ENCODE measurements around the gene ARHGAP19.

Gene ARHGAP19

DNA sequence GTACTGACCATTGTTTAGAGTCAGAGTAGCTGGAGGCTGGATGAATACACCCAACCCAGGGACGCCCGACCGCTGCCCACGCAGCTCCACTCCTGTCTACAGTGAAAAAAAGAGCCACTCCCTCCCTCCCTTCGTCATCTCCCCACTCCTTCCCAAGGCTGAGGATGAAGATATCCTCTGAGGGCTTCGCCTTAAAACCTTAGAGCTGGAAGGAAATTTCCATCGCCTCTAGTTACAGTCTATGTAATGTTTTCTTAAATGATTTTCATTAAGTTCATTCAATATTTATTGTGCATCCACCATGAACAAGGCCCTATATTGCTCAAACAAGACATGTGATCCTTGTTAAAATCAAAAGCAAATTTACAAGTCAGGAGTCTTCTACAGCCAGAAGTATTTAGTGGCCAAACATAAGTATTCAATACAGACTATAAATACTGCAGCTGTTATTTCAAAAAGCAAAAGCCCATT, 95.4 kb downstream of the ARHGAP19 start:
- in situ Hi-C loops (cut with MboI; ENCODE audit: low sequenced_read_pairs): no loop called here

DNA sequence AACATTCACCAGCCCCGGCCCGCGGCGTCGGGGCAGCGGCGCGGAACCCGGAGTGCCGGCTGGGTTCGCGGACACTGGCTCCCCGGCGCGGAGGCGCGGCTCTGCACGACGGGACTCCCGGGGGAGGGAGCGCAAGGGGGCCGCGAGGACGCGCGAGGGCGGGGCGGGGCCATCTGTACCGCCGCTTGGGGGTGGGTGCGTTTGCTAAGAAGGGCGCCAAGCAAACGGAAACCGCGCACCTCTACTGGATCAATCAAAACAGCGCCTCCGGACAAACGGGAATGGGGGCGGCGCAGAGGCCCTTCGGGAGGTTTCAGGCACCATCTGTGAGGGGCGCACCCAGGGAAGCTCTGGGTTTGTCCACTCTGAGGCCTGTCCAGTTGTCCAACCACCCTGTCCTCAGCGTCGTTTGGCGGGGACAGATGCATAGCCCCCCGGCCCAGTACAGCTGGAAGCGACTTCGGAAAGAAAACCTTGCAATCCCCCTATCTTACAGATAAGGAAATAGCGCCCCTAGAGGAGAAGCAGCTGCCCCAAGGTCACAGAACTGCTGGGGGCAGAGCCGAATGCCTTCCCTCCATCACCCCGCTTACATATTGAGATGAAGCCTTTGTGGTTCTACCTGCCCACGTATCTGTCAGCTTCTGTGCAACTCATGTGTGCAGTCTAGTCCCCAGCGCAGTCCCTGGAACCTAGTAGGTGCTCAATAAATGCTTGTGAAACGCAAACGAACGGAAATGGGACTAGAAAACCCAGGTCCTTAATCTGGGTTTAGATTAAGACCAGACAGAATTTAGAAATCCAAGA, 96.0 kb downstream of the ARHGAP19 start:
- in situ Hi-C loops (cut with MboI; ENCODE audit: low sequenced_read_pairs): no loop called here

DNA sequence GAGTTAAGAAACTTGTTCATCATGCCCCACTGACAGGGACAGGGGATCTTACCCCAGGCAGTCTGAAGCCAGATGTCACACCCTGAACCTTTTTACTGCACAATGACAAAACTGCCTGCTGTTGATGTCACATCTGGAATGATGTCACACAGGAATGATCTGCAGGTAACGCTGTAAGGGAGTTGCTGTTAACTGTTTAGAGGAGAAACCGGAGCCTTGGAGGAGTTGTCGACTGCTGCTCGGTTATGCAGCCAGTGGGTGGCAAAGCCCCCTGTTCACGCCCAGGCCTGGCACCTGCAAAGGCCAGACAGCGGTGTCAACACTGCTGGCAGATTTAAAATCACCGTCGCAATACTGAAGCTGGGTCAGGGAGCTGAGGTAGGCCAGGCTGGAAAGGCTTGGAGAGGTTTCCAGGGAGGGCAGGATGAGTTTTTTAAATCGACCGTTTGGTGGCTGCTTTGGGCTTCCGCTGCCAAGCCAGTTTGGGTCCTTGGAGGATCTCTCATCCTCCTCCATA, 96.7 kb downstream of the ARHGAP19 start:
- in situ Hi-C loops (cut with MboI; ENCODE audit: low sequenced_read_pairs): no loop called here

DNA sequence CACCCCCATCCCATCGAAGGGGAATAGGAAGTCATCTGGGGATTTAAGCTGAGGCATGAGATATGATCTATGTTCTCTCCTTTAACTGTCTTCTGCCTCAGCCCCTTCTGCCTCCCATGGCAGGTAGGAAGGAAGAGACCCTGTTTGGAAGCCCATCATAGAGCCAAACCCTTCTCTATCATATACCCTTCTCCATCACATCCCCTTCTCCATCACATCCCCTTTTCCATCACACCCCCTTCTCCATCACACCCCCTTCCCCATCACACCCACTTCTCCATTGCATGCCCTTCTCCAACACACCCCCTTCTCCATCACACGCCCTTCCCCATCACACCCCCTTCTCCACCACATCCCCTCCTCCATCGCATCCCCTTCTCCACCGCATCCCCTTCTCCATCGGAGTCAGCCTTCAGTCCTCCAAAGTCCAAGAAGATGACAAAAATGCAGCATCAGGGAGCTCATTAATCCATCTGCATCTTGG, 99.4 kb downstream of the ARHGAP19 start:
- in situ Hi-C loops (cut with MboI; ENCODE audit: low sequenced_read_pairs): no loop called here

DNA sequence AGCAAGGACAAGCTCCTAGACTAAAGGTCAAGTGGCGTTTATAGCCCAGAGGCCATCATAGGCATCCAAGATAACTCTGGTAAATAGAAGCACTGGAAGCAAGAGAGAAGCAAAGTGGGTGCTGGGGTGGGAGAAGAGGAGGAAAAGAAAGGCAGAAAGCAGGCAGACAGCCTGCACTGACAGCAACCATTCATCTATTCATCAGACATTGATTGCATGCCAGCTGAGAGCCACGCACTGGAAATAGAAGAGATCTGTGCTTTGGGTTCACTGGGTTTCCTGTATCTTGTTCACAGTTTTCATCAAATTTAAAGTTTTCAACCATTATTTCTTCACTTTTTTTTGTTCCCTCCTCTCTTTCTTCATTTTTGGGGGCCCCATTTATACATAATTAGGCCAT, 102.0 kb downstream of the ARHGAP19 start:
- in situ Hi-C loops (cut with MboI; ENCODE audit: low sequenced_read_pairs): no loop called here

DNA sequence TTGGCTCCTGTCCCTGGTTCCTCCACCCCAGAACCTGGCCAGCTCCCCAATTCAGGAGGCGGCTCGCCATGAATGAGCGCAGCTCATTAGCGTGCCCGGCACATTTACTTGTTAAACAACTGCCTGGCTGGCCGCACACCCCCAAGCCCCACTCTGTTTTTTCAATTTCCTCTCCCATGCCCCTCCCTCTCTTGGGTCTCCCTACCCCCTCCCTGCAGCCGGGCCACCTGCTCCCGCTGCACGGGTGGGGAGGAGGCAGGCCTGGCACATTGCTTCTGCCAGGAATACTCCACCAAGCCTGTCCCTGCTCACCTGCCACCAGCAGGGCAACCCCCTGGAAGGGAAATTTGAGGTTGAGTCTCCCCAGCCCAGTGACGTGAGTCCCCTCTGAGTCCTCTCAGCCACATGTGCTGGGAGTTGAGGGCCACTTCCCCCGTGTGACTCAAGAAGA, 104.2 kb downstream of the ARHGAP19 start:
- in situ Hi-C loops (cut with MboI; ENCODE audit: low sequenced_read_pairs): no loop called here

DNA sequence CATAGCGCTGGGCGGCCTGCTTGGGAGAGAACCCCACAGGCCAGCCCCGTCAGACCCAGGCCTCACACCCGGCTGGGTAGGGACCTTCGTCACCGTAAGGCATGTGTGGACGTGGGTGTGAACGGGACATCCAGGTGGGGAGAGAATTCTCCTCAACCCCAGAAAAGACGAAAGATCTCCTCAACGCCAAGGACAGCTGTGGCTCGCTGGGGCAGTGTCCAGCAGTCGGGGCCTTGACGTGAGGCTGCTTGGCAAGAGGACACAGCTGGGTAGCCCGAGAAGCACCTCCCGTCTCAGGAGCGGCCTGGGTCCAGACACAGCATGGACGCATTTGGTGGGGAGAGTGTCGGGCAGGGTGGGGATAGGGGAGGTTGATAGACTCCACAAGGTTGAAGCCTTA, 105.5 kb downstream of the ARHGAP19 start:
- in situ Hi-C loops (cut with MboI; ENCODE audit: low sequenced_read_pairs): no loop called here

DNA sequence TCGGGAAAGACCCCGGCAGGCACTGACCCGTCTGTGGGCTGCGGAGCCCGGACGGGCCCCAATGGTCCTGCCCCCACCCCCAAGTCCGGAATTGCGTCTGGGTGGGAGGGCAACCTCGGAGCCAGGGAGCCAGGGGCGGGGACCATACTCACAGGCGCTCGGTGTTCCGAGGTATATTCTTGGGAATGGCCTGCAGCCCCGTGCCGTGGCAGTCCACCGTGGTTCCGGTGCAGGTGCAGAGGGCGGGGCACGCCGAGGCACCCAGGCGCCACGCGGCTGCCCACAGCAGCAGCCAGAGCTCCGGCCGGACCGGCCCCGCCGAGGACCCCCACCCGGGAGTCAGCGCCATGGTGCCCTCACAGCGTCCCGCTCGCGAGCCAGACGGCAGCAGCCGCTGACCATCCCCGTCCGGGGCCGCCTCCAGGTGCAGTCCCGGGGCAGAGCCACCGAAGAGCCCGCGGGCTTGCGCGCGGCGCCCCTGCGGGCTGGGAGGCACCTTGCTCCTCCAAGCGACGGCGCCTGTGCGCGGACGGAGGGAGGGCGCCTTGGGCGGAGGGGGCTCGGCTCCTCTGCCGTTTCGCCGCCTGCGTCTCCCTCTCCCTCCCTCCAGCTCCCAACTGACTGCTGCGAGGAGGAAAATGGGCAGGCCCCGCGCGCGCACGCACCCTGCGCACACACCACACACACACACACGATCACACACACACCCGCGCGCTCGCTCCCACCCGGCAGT, 106.9 kb downstream of the ARHGAP19 start, which contains the start of gene SLIT1:
TSS of gene SLIT1 (minus strand) at position 634 of the 733 bp plus-strand sequence. CDS start at position 349, 285 bp downstream.
- in situ Hi-C loops (cut with MboI; ENCODE audit: low sequenced_read_pairs): no loop called here

DNA sequence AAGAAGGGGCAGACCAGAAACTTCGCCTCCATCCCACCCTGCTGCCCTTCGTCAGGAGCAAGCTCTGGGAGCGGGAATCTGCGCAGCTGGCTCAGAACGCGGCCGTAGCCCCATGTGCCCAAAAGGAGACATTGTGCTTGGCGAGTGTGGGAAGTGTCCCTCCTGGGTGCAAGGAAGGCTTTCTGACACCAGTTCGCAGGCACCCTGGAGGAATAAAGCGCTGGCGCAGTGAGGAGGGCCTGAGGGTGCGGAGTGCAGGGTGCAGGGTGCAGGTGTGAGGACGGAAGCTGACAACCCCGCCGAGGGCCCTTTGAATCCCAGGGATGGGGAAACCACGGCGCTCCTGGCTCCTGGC, 107.5 kb downstream of the ARHGAP19 start:
- in situ Hi-C loops (cut with MboI; ENCODE audit: low sequenced_read_pairs): no loop called here

DNA sequence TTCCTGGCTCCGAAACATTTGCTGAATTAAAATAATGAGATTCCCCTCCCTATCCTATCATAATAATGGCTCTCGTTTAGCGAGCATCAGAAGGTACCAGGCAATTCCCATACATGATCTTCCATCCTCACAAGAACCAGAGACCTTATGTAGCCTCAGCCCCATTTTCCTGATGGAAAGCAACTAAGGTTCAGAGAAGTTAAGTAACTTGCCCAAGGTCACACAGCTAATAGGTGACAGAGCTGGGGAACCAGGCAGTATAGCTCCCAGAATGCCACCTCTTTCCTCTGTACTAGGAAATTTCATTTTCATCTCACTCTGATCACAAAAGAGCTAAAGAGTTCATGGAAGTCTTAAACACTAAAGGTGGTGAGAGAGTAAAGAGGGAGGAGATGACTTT, 109.1 kb downstream of the ARHGAP19 start:
- in situ Hi-C loops (cut with MboI; ENCODE audit: low sequenced_read_pairs): no loop called here

DNA sequence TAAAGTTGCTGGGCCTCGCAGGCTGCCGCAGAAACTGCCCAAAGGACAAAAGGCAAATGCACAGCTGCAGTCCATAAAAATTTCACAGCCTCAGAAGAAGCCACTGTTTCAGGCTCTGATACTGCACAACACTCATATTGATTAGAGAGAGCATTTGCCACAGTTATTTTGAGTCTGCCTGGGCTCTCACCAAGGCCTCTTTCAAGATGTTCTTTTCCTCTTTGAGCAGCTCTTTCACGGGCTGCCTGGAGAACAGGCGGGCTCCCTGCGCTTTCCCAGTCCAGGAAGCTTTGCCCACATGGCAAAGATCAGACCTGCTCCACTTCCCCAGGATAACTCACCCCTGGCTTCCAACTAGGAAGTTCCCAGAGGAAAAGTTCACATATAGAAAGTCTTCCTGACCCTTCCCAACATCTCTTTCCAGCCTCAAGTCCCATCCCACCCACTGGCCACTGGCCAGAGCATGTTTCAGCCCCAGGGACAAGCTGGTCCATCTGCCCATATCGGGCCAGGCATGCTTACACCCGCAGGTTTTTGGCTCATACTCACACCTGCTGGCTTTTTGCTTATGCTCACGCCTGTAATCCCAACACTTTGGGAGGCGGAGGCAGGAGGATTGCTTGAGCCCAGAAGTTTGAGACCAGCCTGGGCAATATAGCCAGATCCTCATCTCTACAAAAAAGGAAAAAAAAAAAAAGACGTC, 110.0 kb downstream of the ARHGAP19 start:
- in situ Hi-C loops (cut with MboI; ENCODE audit: low sequenced_read_pairs): no loop called here

DNA sequence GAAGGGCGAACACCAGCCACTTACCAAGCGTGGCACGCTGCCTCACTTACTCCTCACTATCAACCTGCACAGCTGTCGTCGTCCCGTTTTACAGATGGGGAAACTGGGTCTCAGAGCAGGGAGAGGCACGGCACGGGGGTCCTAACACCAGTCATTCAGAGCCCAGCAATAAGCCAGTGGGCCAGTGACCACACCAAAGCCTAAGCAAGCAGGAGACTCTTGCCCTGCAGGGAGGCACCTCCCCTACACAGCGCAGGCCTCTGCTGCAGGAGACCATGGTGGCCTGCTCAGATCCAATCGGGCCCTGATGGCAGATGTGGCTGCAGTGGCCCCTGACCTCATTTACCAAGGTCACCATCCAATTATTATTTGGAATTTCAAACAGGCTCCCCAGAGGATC, 111.5 kb downstream of the ARHGAP19 start:
- in situ Hi-C loops (cut with MboI; ENCODE audit: low sequenced_read_pairs): no loop called here

DNA sequence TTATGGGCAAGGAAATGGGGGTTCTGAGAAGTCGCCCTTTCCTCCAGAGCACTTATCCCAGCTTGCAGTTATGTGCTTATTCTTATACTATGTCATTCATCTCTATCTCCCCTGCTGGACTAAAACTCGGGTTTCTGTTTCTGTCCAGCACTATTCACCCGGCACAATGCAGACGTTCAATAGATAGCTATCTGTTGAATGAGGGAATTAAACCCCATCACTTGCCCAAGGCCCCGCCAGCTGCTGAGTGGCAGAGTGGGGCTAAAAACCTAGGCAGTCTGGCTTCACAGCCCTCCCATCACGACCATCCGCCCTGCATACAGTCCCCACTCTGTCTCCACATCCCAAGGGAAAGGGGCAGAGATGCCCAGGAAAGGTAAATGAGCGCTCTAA, 112.1 kb downstream of the ARHGAP19 start:
- in situ Hi-C loops (cut with MboI; ENCODE audit: low sequenced_read_pairs): no loop called here

DNA sequence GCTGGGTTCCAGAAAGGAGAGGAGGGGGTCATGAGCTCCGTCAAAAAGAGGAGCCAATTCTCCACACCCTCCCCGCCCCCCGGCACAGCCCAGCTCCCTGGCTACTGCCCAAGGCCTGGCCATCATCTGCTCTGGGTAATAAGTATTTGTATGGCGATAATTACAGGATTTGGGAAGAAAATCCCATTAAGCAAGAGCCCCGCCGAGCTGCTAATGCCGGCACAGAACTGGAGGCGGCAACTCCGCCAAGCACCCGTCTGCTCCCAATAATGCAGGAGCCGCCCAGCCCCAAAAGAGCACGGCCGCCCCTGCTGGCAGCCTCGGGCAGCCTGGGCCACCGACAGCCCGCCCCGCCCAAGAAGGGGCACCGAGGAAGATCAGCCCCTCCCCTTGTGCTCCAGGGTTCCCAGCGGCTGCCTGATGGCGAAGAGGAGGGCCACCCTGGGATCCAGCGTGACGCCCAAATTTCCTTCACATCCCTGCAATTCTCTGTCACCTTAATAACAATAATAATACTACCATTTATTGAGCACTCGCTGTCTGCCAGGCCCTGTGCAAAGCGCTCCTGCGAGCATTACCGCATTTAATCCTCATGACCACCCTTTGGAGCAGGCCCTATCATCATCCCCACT, 112.6 kb downstream of the ARHGAP19 start:
- in situ Hi-C loops (cut with MboI; ENCODE audit: low sequenced_read_pairs): no loop called here

DNA sequence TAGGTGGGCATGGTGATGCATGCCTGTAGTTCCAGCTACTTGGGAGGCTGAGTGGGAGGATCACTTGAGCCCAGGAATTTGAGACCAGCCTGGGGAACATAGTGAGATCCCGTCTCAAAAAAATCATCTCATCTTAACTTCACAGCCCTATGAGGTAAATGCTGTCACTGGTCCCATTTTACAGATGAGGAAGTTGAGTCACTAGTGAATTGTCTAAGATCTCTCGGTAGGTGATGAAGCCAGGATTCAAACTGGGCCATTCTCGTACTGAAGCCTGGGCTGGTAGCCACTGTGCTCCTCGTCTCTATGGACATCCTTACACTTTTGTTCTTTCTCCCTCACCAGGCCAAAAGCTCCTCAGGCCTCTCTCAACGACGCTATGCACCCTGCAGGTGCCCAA, 113.1 kb downstream of the ARHGAP19 start:
- in situ Hi-C loops (cut with MboI; ENCODE audit: low sequenced_read_pairs): no loop called here

DNA sequence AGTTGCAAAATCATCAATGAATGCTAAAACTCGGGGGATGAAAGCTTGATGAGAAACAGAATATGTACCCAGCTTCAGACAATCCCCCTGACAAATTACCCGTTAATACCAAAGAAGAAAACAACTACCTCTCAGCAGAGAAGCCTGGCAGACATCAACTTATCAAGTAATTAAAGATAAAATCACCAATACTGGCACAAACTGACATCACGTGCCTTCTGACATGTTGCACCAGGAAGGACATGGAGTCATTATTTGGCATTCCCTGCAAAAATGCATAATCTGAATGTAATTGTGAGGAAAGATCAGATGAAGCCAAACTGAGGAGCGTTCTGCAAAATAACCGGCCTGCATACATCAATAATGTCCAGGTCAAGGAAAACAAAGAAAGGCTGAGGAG, 114.4 kb downstream of the ARHGAP19 start:
- in situ Hi-C loops (cut with MboI; ENCODE audit: low sequenced_read_pairs): no loop called here

DNA sequence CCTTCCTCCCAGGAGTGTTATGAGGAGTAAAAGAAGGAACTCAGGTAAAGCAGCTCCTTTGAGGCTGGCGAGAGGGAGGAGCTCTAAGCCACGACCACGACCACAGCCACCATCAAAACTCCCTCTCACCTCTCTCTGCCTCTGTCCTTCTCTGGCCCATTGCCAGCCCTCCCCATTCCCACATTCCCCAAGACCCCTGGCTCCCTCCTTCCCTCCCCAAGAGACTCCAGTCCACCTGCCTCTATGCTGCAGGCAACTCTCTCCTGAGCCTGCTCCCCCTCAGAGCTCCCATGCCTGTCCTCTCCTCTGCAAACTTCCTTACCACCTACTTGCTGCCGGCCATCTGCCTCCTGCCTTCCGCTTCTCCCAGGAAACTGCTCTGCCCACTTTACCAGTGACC, 116.2 kb downstream of the ARHGAP19 start:
- in situ Hi-C loops (cut with MboI; ENCODE audit: low sequenced_read_pairs): no loop called here

DNA sequence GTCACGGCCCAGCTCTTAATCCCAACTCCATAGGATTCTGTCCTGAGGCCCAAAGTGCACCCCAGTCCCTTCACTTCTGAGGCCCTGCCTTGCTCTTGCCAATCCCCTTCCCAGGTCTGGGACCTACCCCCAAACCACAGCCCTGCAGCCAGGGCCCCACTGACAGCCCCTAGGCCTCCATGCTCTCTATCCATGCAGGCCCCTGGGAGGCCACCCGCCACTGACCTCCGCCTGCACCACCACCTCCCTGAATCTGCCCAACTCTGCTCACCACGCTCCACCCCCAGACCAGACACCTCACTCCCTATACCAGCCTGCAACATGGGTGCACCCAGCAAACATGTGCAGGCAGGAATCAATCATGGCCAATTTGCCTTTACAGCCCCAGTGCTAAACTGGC, 116.9 kb downstream of the ARHGAP19 start:
- in situ Hi-C loops (cut with MboI; ENCODE audit: low sequenced_read_pairs): no loop called here

DNA sequence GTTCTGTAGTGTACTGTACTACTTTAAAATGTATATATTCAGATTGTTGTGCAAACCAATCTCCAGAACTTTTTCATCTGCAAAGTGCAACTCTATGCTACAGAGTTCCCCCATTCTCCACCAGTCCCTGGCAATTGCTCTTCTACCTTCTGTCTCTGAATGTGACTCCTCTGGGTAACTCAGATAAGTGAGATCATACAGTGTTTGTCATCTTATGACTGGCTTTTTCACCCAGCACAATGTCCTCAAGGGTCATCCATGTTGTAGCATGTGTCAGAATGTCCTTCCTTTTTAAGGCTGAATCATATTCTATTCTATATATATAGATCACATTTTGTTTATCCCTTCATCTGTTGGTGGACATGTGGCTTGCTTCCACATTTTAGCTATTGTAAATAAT, 117.5 kb downstream of the ARHGAP19 start:
- in situ Hi-C loops (cut with MboI; ENCODE audit: low sequenced_read_pairs): no loop called here

DNA sequence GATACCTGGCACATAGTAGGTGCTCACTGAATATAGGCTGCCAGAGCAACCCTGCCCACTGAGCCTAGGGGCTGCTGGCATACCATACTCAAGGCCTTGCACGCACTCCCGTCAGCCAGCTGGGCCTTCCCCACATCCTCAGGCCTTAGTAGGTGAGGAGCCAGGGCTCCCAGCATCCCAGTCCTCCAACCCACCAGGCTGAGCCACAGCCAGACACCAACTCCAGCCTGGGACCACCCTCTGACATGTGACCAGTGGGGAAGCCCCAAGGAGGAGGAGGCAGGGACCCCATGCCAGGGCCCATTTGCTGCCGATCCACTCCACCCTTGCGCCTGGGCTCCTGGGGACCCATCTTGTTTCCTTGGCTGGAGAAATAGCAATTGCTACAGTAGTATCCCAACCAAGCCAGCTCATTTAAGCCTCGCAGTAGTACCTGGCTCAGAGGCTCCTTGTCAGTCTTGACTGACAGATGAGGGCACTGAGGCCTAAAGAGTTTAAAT, 118.1 kb downstream of the ARHGAP19 start:
- in situ Hi-C loops (cut with MboI; ENCODE audit: low sequenced_read_pairs): no loop called here

DNA sequence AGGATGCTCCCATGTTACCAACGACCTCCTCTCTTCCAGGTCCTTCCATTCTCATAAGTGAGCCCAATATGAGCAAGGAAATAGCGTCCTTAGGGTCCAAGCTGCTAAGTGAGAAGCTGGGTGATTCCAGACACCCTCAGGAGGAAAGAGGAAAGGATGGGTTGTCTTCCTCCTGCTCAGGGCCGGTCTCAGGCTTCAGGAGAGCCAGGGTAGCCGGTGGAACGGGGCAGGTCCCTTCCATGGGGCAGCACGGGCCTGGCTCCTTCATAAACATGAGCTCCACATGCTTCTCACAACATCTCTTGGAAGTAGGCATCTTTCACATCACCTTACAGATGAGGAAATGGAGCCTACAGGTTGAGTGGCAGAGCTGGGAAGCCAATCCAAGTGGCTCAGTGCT, 119.4 kb downstream of the ARHGAP19 start:
- in situ Hi-C loops (cut with MboI; ENCODE audit: low sequenced_read_pairs): no loop called here

All from HL-60/S4 (cell line).